NCI-H2029 treated with DMSO at 0.1 percent for 48 hours (cell line): ENCODE data around the gene ESAM.
"Not testable (repeated sequence)": the region's sequence is repeated elsewhere in the genome, so short reads cannot be mapped to it uniquely, and the experiment has no call there.

ENCODE experiments used
- DNase-seq: peaks from one replicate; lab custom pipeline; 2025; lab: John Stamatoyannopoulos, UW

The ESAM gene

GRCh38 chr11:124776865-124777645 lies 15.0 kb upstream of the ESAM start:
- no peak for DNase-seq

- not testable (repeated sequence) for DNase-seq
Measured at GRCh38 chr11:124770959-124771358, 8.9 kb upstream of the ESAM start.

GRCh38 chr11:124769806-124770774 lies 8.0 kb upstream of the ESAM start:
- DNase-seq = no peak

- no peak for DNase-seq
Measured at GRCh38 chr11:124768914-124769313, 6.8 kb upstream of the ESAM start.

- DNase-seq = no peak
Measured at GRCh38 chr11:124766156-124766555, 4.1 kb upstream of the ESAM start.

GRCh38 chr11:124763156-124763947 lies 1.3 kb upstream of the ESAM start:
- DNase-seq = peak; percentile 12

GRCh38 chr11:124762624-124763155 lies 600 bp upstream of the ESAM start:
- DNase-seq = no peak

GRCh38 chr11:124761301-124762104 lies 587 bp downstream of the ESAM start:
- DNase-seq = no peak

- DNase-seq = no peak
Measured at GRCh38 chr11:124760806-124761205, 1.3 kb downstream of the ESAM start.

GRCh38 chr11:124760205-124760652 lies 1.9 kb downstream of the ESAM start:
- DNase-seq = no peak

- no peak for DNase-seq
Measured at GRCh38 chr11:124759266-124760204, 2.6 kb downstream of the ESAM start.

GRCh38 chr11:124758355-124759265 lies 3.5 kb downstream of the ESAM start:
- no peak for DNase-seq

- DNase-seq = no peak
Measured at GRCh38 chr11:124757320-124757719, 4.8 kb downstream of the ESAM start.

GRCh38 chr11:124756753-124757227 lies 5.3 kb downstream of the ESAM start:
- no peak for DNase-seq

GRCh38 chr11:124756033-124756752 lies 5.9 kb downstream of the ESAM start:
- DNase-seq = no peak

- no peak for DNase-seq
Measured at GRCh38 chr11:124754710-124755109, 7.4 kb downstream of the ESAM start.

- no peak for DNase-seq
Measured at GRCh38 chr11:124754309-124754708, 7.8 kb downstream of the ESAM start.

- DNase-seq = no peak
Measured at GRCh38 chr11:124753624-124754023, 8.5 kb downstream of the ESAM start.
